Right lobe of liver (tissue), 6 donors: Measurements from ENCODE around the gene ULK4. TPM values are rescaled to one million over a fixed set of nuclear protein-coding genes. Genes with fewer than 3 reads are reported as not detected.

Experiments
- ATAC-seq, 4 donors: fragments of 200-7000 bp; cut with Tn5 transposase; one replicate each; pipeline ENCODE4 v1.9.1; 2020; ENCODE audit warnings: mild to moderate bottlenecking in 4 of 4, moderate library complexity in 4 of 4
- DNase-seq, 3 donors: peaks; one replicate each; pipeline ENCODE4 v3.0.0-alpha.2; 2020
- H3K27ac ChIP-seq, 3 donors: fragments of 200-600 bp; one replicate each; pipeline ENCODE4 v1.8.0; 2022
- H3K27me3 ChIP-seq, 2 donors: fragments of 200-600 bp; one replicate each; pipeline ENCODE4 v1.8.0; 2022
- H3K36me3 ChIP-seq, 4 donors: fragments of 200-600 bp; sonication (generic) in 1 of 4; one replicate each; pipeline versions ENCODE4 v1.5.1 to v1.8.0; 2017 to 2022; ENCODE audit warnings: control low read depth in 1 of 4
- H3K4me1 ChIP-seq, 4 donors: fragments of 200-600 bp; sonication (generic) in 1 of 4; one replicate each; pipeline versions ENCODE4 v1.5.1 to v1.8.0; 2017 to 2022; ENCODE audit warnings: control low read depth in 1 of 4
- H3K4me3 ChIP-seq, 3 donors: fragments of 200-600 bp; one replicate each; pipeline ENCODE4 v1.8.0; 2022
- H3K9me3 ChIP-seq, 4 donors: fragments of 200-600 bp; sonication (generic) in 1 of 4; one replicate each; pipeline versions ENCODE4 v1.5.1 to v1.8.0; 2017 to 2022; ENCODE audit warnings: control low read depth in 1 of 4
- CTCF ChIP-seq, 4 donors: fragments of 200-600 bp in 3 of 4; fragments of 450-650 bp in 1 of 4; IDR thresholded peaks; one replicate each; pipeline versions ENCODE4 v1.5.1 to v1.8.0; 2016 to 2022; ENCODE audit warnings: antibody characterized with exemption in 4 of 4, mild to moderate bottlenecking in 2 of 4
- POLR2A ChIP-seq: fragments of 450-650 bp; IDR thresholded peaks from one replicate; pipeline ENCODE4 v1.6.1; 2017; ENCODE audit warnings: antibody characterized with exemption, mild to moderate bottlenecking
- WGBS: methylation state at CpG from one replicate; pipeline ENCODE4 v1.1.6; 2018; ENCODE audit warnings: low coverage, low lambda C conversion rate; ENCODE audit not compliant: insufficient coverage; ENCODE audit errors: missing lambda C conversion rate; 5-methylcytosine and 5-hydroxymethylcytosine counted together
- intact Hi-C, 2 donors: fragments of 100-400 bp; cut with DNase I; formaldehyde crosslinking; loops; one replicate each; pipeline versions ENCODE4 v1.11.2 to v1.14.1; 2022
- total RNA-seq, 6 experiments: library from RNA; depleted of rRNA in 2 of 6; stranded (reverse); fragments of >200 nt in 2 of 6; fragmentation: NEBNext Ultra II Directional in 3 of 6; extraction: Animal tissue kit (Norgen Biotek cat#: 25700) in 3 of 6; gene quantifications; one replicate each; pipeline versions ENCODE4 v1.1.0 to v1.2.4, GENCODE V29; 2016 to 2023
- donor health status: DM: no; HTN: yes; CAD: no.
- donor health status: DM: no; HTN: no; CAD: no.
- donor health status: DM: no; HTN: no; CAD: no.
- donor health status: DM: no; HTN: yes; CAD: no.
- donor health status: DM: no; HTN: yes; CAD: no.

ULK4 gene
- total RNA-seq, 6 experiments from 2014 or later = 2.8 to 5.6 (median 4.9) TPM

DNA sequence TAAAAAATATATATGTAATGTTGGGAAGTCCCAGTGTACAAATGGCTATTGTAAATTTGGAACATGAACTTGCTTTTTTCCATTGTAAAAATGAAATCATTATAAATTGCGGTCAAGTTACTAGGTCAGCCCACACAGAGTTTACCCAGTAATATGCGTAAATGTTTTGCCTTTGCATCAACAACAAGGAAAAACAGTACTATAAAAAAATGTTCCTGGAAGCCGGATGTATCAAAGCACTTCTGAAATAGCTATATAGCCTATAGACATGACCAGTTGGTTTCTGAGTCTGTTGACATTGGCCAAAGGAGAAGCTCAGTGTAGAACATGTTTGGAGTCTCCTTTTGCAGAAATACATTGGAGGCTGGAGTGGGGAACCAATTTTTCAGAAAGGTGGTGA lies 739.4 kb downstream of the ULK4 start:
- DNase-seq (no peak), ATAC-seq (no peak)
- intact Hi-C loops = no loop called here
- H3K27me3 ChIP-seq = no peaks in the 10 kb centered on the region
- 68% methylated on average over 3 of the region's 3 CpGs for WGBS
- no peaks in the 10 kb centered on the region for H3K9me3 ChIP-seq
- peaks cover 5 to 34% (median 20%) of the 10 kb centered on the region in 4 donors for H3K36me3 ChIP-seq
- H3K27ac ChIP-seq = no peak overlapping the region
- no peak overlapping the region for H3K4me3 ChIP-seq
- peaks cover 0 to 41% (median 6%) of the 10 kb centered on the region in 4 donors for H3K4me1 ChIP-seq
- TF ChIP-seq POLR2A = no peak
- no peak for TF ChIP-seq CTCF (IDR thresholded peaks at IDR 0.05)

- TF ChIP-seq POLR2A (no peak), CTCF (IDR thresholded peaks at IDR 0.05) (no peak)
- Histone ChIP-seq H3K27me3 (no peaks in the 10 kb centered on the region), H3K27ac (no peak overlapping the region), H3K4me3 (no peak overlapping the region), H3K9me3 (no peaks in the 10 kb centered on the region), H3K36me3 (peaks cover 5 to 30% (median 18%) of the 10 kb centered on the region in 4 donors), H3K4me1 (peaks cover 0 to 46% (median 8%) of the 10 kb centered on the region in 4 donors)
- intact Hi-C loops = no loop called here
- WGBS = 48% methylated on average over 2 of the region's 2 CpGs
- ATAC-seq = peak; percentile 33 to 50 (median 46)
- DNase-seq = no peak
Observed at GRCh38 chr3:41222012-41222411, 739.9 kb downstream of the ULK4 start.

DNA sequence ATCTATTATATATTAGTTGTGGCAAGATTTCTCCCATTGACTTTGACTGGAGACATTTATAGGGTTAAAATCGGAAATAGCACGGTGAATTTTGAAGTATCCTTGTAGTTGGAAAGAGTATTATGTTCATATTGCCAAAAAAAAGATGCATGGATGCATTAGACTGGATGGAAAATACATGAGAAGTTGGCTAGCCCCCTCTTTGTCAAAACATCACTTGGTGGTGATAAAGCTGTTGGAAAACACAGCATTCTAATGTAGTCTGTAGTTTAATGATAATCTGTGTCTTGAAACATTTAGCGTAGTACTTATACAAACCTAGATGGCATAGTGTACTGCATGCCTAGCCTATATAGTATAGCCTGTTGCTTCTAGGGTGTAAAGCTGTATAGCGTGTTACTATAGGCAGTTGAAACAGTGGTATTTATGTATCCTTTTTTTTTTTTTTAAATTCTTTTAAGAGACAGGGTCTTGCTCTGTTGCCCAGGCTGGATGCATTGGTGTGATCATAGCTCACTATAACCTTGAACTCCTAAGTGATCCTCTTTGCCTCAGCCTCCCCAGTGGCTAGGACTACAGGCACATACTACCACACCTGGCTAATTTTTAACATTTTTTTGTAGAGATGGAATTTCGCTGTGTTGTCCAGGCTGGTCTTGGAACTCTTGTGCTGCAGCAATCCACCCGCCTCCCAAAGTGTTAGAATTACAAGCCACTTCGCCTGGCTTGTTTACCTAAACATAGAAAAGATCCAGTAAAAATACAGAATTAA lies 740.8 kb downstream of the ULK4 start:
- 60% methylated on average over 7 of the region's 7 CpGs for WGBS
- TF ChIP-seq CTCF (IDR thresholded peaks at IDR 0.05) = no peak
- TF ChIP-seq POLR2A = no peak
- Histone ChIP-seq H3K4me3 (no peak overlapping the region), H3K4me1 (peaks cover 0 to 54% (median 10%) of the 10 kb centered on the region in 4 donors), H3K36me3 (peaks cover 5 to 20% (median 13%) of the 10 kb centered on the region in 4 donors), H3K27ac (no peak overlapping the region), H3K9me3 (no peaks in the 10 kb centered on the region), H3K27me3 (no peaks in the 10 kb centered on the region)
- ATAC-seq (peak in 3 of 4 donors; percentile 41 to 63 (median 52)), DNase-seq (no peak)
- intact Hi-C loops = no loop called here

DNA sequence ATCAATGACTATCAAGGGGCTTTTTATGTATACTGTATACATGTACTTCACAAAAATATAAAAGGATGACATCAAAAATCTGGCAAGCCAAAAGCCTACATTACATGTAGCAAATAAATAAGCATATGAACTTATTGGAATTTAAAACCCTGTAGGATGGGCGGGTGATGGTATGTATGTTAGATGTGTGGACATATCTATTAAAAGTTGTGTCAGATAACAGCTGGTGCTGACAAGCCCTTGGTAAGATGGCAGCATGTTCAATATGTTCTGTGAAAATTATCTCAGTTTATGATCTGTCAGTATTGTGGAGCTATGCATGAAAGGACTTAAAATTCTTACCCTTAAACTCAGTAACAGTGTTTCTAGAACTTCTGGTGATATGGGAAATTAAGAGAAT lies 742.5 kb downstream of the ULK4 start:
- no peaks in the 10 kb centered on the region for H3K27me3 ChIP-seq
- H3K36me3 ChIP-seq = peaks cover 0 to 4% (median under 1%) of the 10 kb centered on the region in 4 donors
- no peaks in the 10 kb centered on the region for H3K9me3 ChIP-seq
- TF ChIP-seq CTCF (IDR thresholded peaks at IDR 0.05) = no peak
- no peak for TF ChIP-seq POLR2A
- ATAC-seq (no peak), DNase-seq (no peak)
- H3K27ac ChIP-seq = no peak overlapping the region
- H3K4me3 ChIP-seq = no peak overlapping the region
- intact Hi-C loops = no loop called here
- 94% methylated on average over 1 of the region's 1 CpG for WGBS
- H3K4me1 ChIP-seq = peaks cover 0 to 65% (median 12%) of the 10 kb centered on the region in 4 donors
